Bronchial epithelial cell (primary cell): ENCODE data around the gene KATNAL1. TPM values are rescaled to one million over a fixed set of nuclear protein-coding genes. Genes with fewer than 3 reads are reported as not detected.

ENCODE experiments used
- DNase-seq: peaks from one replicate; pipeline ENCODE4 v3.0.0-alpha.2; 2010; ENCODE audit warnings: low read depth
- FAIRE-seq: peaks from 2 replicates; lab custom pipeline; 2011; peaks lifted over from hg19 to GRCh38; lab: Jason Lieb, UNC
- H3K27me3 ChIP-seq: 2 replicates; pipeline ENCODE4 v1.5.1; 2011; ENCODE audit warnings: low read length; ENCODE audit not compliant: control insufficient read depth, insufficient read depth
- H3K36me3 ChIP-seq: 2 replicates; pipeline ENCODE4 v1.5.1; 2011; ENCODE audit warnings: low read length; ENCODE audit not compliant: control insufficient read depth, insufficient read depth
- H3K4me3 ChIP-seq: 2 replicates; pipeline ENCODE4 v1.5.1; 2011; ENCODE audit warnings: mild to moderate bottlenecking, low read depth, low read length, control low read depth
- total RNA-seq: library from RNA; depleted of rRNA; stranded (reverse); fragments of >200 nt; gene quantifications from 2 replicates; pipeline ENCODE4 v1.2.1, GENCODE V29; 2014
- TF ChIP-seq, protein P1 (sequence below): IDR thresholded peaks from 2 replicates; pipeline ENCODE4 v1.5.1; 2011; ENCODE audit warnings: mild to moderate bottlenecking, moderate library complexity, low read length, control low read depth, inconsistent platforms; ENCODE audit not compliant: insufficient read depth, severe bottlenecking

The KATNAL1 gene
- total RNA-seq, 1 donor from 2014 or later, result 5.5 TPM

DNA sequence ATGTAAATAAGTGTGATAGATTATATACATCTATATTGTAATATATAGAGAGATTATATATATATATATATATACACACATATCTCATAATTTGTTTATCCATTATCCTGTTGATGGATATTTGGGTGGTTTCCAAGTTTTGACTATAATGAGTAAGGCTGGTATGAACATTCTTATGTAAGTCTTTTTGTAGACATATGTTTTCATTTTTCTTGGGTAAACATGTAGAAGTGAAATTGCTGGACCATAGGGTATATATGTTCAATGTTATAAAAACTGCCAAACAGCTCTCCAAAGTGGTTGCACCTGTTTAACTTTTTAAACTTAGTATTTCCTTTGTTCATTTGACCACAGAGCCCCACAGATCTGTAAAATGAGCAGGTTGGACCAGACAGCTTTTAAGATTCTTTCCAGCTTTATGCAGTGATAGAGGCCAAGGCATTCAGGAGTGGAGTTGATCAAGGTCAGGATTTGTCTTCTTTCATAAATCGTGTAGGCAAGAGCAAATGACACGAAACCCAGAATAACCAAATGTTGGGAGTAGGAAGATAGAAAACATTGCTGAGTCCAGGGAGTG, 21.7 kb upstream of the KATNAL1 start:
- Histone ChIP-seq H3K27me3 (no peaks in the 10 kb centered on the region), H3K36me3 (no peaks in the 10 kb centered on the region), H3K4me3 (no peak overlapping the region)
- FAIRE-seq (no peak), DNase-seq (peak; percentile 31)
- TF ChIP-seq, protein P1, sequence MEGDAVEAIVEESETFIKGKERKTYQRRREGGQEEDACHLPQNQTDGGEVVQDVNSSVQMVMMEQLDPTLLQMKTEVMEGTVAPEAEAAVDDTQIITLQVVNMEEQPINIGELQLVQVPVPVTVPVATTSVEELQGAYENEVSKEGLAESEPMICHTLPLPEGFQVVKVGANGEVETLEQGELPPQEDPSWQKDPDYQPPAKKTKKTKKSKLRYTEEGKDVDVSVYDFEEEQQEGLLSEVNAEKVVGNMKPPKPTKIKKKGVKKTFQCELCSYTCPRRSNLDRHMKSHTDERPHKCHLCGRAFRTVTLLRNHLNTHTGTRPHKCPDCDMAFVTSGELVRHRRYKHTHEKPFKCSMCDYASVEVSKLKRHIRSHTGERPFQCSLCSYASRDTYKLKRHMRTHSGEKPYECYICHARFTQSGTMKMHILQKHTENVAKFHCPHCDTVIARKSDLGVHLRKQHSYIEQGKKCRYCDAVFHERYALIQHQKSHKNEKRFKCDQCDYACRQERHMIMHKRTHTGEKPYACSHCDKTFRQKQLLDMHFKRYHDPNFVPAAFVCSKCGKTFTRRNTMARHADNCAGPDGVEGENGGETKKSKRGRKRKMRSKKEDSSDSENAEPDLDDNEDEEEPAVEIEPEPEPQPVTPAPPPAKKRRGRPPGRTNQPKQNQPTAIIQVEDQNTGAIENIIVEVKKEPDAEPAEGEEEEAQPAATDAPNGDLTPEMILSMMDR, result no peak

DNA sequence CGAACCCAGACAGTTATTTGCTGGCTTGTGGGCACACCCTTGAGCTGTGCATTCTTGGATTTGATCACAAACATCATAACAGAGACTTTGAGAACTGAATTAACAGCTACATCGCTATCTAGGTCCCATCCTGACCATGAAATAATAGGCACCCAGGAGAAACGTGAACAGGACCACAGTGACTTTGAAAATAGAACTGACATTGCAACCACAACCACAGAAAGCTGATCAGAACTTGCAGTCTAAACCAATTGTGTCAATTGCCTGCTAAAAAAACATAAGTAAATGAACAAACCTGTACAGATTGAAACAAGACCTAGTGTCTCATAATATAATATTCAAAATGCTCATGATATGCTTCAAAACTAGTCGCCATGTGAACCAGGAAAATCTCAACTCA, 18.3 kb upstream of the KATNAL1 start:
- no peak overlapping the region for H3K4me3 ChIP-seq
- no peaks in the 10 kb centered on the region for H3K36me3 ChIP-seq
- no peaks in the 10 kb centered on the region for H3K27me3 ChIP-seq
- FAIRE-seq (no peak), DNase-seq (no peak)
- TF ChIP-seq, protein P1, result no peak

DNA sequence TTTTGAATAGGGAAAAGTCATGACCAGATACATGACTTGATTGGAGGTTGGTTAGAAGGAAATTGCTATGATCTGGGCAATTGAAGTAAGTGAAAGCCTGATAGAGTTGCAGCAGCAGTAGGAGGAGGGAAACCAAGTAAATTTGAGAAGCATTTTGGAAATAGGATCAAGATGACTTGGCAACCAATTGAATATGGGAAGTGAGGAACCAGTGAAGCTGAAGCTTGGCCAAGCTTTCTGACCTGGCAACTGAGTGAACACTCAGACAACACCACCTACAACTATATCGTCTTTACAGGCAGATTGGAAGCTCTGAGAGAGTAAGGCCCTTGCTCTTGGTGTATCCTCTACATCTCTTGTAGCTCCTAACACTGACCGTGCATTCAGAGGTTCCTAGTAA, 16.2 kb upstream of the KATNAL1 start:
- Histone ChIP-seq H3K27me3 (no peaks in the 10 kb centered on the region), H3K4me3 (no peak overlapping the region), H3K36me3 (no peaks in the 10 kb centered on the region)
- DNase-seq (no peak), FAIRE-seq (no peak)
- TF ChIP-seq, protein P1, result no peak

DNA sequence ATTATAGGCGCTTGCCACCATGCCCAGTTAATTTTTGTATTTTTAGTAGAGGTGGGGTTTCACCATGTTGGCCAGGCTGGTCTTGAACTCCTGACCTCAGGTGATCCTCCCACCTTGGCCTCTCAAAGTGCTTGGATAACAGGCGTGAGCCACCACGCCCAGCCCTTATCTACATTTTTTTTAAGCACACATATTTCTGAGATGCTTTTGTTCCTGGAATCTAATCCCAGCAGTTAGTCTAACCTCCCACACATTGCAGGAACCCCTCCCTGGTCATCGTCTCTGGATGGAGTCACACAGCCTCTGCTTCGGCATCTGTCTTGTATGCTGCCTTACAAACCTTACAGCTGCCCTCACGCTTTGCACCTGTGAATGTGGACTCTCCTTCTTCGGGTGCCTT, 15.1 kb upstream of the KATNAL1 start:
- H3K27me3 ChIP-seq, result no peaks in the 10 kb centered on the region
- no peak overlapping the region for H3K4me3 ChIP-seq
- FAIRE-seq (no peak), DNase-seq (no peak)
- H3K36me3 ChIP-seq, result no peaks in the 10 kb centered on the region
- TF ChIP-seq, protein P1, result no peak

DNA sequence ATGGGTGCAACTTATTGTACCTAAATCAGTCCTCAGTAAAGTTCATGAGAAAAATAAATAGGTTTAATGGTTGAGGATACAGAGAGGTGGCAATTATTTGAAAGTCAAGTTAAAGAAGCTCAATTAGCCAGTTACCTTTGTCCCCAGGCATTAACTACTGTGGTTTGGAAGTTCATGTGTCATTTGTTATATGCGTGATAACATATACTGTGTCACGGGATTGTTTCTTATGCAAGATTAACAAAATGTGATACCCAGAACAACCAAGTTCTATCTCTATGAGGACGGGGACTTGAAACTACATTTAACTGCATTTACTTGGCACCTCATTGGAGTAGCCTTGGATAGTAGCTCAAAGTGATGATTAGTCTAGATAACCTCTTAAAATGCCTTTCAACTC, 13.9 kb upstream of the KATNAL1 start:
- FAIRE-seq (no peak), DNase-seq (no peak)
- no peaks in the 10 kb centered on the region for H3K36me3 ChIP-seq
- no peak overlapping the region for H3K4me3 ChIP-seq
- TF ChIP-seq, protein P1, result no peak
- H3K27me3 ChIP-seq, result no peaks in the 10 kb centered on the region

DNA sequence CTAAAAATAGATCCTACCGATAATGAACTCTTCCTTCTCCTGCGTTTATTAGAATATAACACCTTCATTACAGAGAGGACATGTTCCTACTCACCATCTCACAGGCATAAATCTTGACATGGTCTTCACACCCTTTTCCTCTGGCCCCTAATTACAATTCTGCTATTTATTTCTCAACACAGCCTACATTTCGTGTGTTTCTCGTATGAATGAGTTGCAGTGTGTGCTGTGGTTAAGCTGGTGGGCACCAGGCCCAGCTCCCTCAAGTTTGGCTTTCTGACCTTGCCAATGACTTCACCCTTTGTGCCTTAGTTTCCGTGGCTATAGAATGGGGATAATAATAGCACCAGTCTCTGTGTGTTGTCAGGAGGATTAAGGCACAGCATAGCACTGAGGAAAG, 12.3 kb upstream of the KATNAL1 start:
- Histone ChIP-seq H3K4me3 (no peak overlapping the region), H3K36me3 (no peaks in the 10 kb centered on the region), H3K27me3 (no peaks in the 10 kb centered on the region)
- no peak for FAIRE-seq
- TF ChIP-seq, protein P1, result no peak
- no peak for DNase-seq
